DOHH2 (cell line): Measurements from ENCODE around the gene TSEN2.

ENCODE experiments used
- H3F3A ChIP-seq: fragments of 200-600 bp; sonication (generic), shearing (Covaris generic); 2 replicates; pipeline ENCODE4 v1.6.0; 2016; ENCODE audit warnings: antibody characterized with exemption, mild to moderate bottlenecking; ENCODE audit not compliant: control insufficient read depth, insufficient read depth
- H3K27ac ChIP-seq: fragments of 200-600 bp; sonication (generic); 2 replicates; pipeline ENCODE4 v1.5.1; 2014; ENCODE audit warnings: low read depth, mild to moderate bottlenecking, low read length, moderate library complexity
- H3K27me3 ChIP-seq: fragments of 200-600 bp; sonication (generic); 2 replicates; pipeline ENCODE4 v1.6.1; 2014; ENCODE audit warnings: mild to moderate bottlenecking, low read length, mixed read lengths; ENCODE audit not compliant: control insufficient read depth
- H3K36me3 ChIP-seq: fragments of 200-600 bp; sonication (generic); 2 replicates; pipeline ENCODE4 v1.6.1; 2014; ENCODE audit warnings: mild to moderate bottlenecking, low read length, moderate library complexity, mixed read lengths; ENCODE audit not compliant: control insufficient read depth
- H3K4me1 ChIP-seq: fragments of 200-600 bp; sonication (generic); 2 replicates; pipeline ENCODE4 v1.6.1; 2014; ENCODE audit warnings: mild to moderate bottlenecking, low read length, mixed read lengths; ENCODE audit not compliant: control insufficient read depth
- H3K4me2 ChIP-seq: fragments of 200-600 bp; sonication (generic); 2 replicates; pipeline ENCODE4 v1.6.0; 2014; ENCODE audit warnings: mild to moderate bottlenecking, low read length, moderate library complexity
- H3K4me3 ChIP-seq: fragments of 200-600 bp; sonication (generic); 2 replicates; pipeline ENCODE4 v1.5.1; 2014; ENCODE audit warnings: mild to moderate bottlenecking, low read length, mixed read lengths
- H3K79me2 ChIP-seq: fragments of 200-600 bp; sonication (generic); 2 replicates; pipeline ENCODE4 v1.6.1; 2014; ENCODE audit warnings: mild to moderate bottlenecking, low read length, mixed read lengths; ENCODE audit not compliant: control insufficient read depth
- H3K9me2 ChIP-seq: fragments of 200-600 bp; sonication (generic); replicated peaks from 2 replicates; pipeline ENCODE4 v1.6.1; 2014; ENCODE audit warnings: mild to moderate bottlenecking, low read length, mixed read lengths; ENCODE audit not compliant: control insufficient read depth
- H3K9me3 ChIP-seq: fragments of 200-600 bp; sonication (generic); 2 replicates; pipeline ENCODE4 v1.6.1; 2014; ENCODE audit warnings: antibody characterized with exemption, low read length, mixed read lengths; ENCODE audit not compliant: control insufficient read depth, insufficient read depth
- H4K20me1 ChIP-seq: fragments of 200-600 bp; sonication (generic); 2 replicates; pipeline ENCODE4 v1.6.0; 2014; ENCODE audit warnings: low read depth, mild to moderate bottlenecking, antibody characterized with exemption, low read length, moderate library complexity; ENCODE audit not compliant: control insufficient read depth, insufficient read depth
- CTCF ChIP-seq: fragments of 200-600 bp; sonication (generic); IDR thresholded peaks from one replicate; pipeline ENCODE4 v1.5.1; 2014; ENCODE audit warnings: antibody characterized with exemption, mild to moderate bottlenecking, low read depth, low read length; ENCODE audit not compliant: poor library complexity, severe bottlenecking
- EZH2phosphoT487 ChIP-seq: fragments of 200-600 bp; sonication (generic); IDR thresholded peaks from 2 replicates; pipeline ENCODE4 v1.6.1; 2017; ENCODE audit warnings: borderline replicate concordance, mild to moderate bottlenecking, antibody characterized with exemption, low read length, moderate library complexity, mixed read lengths

Gene TSEN2

GRCh38 chr3:12483410-12483809 lies 870 bp upstream of the TSEN2 start:
- TF ChIP-seq EZH2phosphoT487 (no peak), CTCF (no peak)

DNA sequence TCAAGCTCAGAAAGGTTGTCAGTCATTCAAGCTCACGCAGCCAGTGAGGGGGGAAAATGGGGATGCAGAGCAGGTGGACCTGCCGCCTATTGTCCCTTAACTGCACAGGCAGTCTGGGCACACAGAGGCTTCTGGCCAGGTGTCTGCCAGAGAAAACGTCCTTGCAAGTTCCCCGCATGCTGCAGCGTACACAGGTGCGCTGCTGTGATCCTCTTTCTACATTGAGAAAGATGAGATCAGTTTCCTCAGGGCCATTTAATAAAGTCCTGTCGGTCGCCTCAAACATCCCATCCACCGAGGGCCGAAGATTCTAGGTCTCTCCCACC lies 445 bp upstream of the TSEN2 start:
- TF ChIP-seq CTCF, result no peak
- no peak for TF ChIP-seq EZH2phosphoT487
- Histone ChIP-seq H3K79me2 (peaks cover 44% of the 10 kb centered on the region), H3K9me3 (no peaks in the 10 kb centered on the region), H3K9me2 (no peaks in the 10 kb centered on the region), H3K27ac (peak overlapping the region; percentile 43), H3K36me3 (peaks cover 30% of the 10 kb centered on the region), H3K4me1 (peaks cover 21% of the 10 kb centered on the region), H4K20me1 (no peaks in the 10 kb centered on the region), H3K27me3 (no peaks in the 10 kb centered on the region), H3K4me3 (peak overlapping the region; percentile 91), H3F3A (0 out of 2 replicates have a peak, but pooled peaks cover 3% of the 10 kb centered on the region), H3K4me2 (peak overlapping the region; percentile 97)

More at GRCh38 chr3:12483410-12483809, 870 bp upstream of the TSEN2 start:
- Histone ChIP-seq H3K9me3 (no peaks in the 10 kb centered on the region), H4K20me1 (no peaks in the 10 kb centered on the region), H3K4me3 (peak overlapping the region; percentile 91), H3F3A (0 out of 2 replicates have a peak, but pooled peaks cover 3% of the 10 kb centered on the region), H3K9me2 (no peaks in the 10 kb centered on the region), H3K4me1 (peaks cover 21% of the 10 kb centered on the region), H3K4me2 (peak overlapping the region; percentile 97), H3K27me3 (no peaks in the 10 kb centered on the region), H3K36me3 (peaks cover 28% of the 10 kb centered on the region), H3K27ac (peak overlapping the region; percentile 43), H3K79me2 (peaks cover 40% of the 10 kb centered on the region)

DNA sequence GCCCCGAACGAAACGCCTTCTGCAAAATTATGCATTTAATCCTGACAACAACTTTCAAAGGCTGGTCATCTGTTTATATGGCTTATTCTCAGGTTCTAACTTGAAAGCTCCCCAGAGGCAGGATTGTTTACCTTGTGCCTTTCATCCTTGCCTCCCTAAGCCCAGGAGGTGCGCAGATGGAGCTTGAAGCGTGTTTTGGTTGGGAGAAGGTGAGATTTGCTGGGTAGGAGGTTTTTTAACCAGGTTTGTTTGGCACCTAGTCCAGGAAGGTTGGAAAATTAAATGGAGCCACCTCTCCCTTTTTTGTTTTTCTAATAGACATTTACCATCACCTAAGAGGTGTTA lies 675 bp downstream of the TSEN2 start:
- Histone ChIP-seq H3K79me2 (peaks cover 52% of the 10 kb centered on the region), H3K4me2 (peak overlapping the region; percentile 97), H3K9me2 (no peaks in the 10 kb centered on the region), H3K4me3 (peak overlapping the region; percentile 91), H3F3A (0 out of 2 replicates have a peak, but pooled peaks cover 3% of the 10 kb centered on the region), H3K9me3 (no peaks in the 10 kb centered on the region), H3K27me3 (no peaks in the 10 kb centered on the region), H4K20me1 (no peaks in the 10 kb centered on the region), H3K27ac (peak overlapping the region; percentile 45), H3K36me3 (peaks cover 39% of the 10 kb centered on the region), H3K4me1 (peaks cover 21% of the 10 kb centered on the region)
- TF ChIP-seq EZH2phosphoT487, result no peak
- no peak for TF ChIP-seq CTCF
